Neural progenitor cell (in vitro differentiated cells): ENCODE measurements around the gene TMEM240. TPM values are rescaled to one million over a fixed set of nuclear protein-coding genes. Genes with fewer than 3 reads are reported as not detected.

Experiments
- DNase-seq: peaks from one replicate; pipeline ENCODE4 v3.0.0-alpha.2; 2016; ENCODE audit warnings: low spot score
- H2AFZ ChIP-seq: fragments of 200-600 bp; sonication (generic); replicated peaks from 2 replicates; pipeline ENCODE4 v1.6.1; 2016; ENCODE audit warnings: antibody characterized with exemption
- H3F3A ChIP-seq: fragments of 200-600 bp; sonication (generic); 2 replicates; pipeline ENCODE4 v1.6.1; 2016; ENCODE audit warnings: antibody characterized with exemption, low read depth
- H3K27ac ChIP-seq: fragments of 200-600 bp; sonication (generic); 2 replicates; pipeline ENCODE4 v1.5.1; 2016; ENCODE audit warnings: mild to moderate bottlenecking
- H3K27me3 ChIP-seq: fragments of 200-600 bp; sonication (generic); 2 replicates; pipeline ENCODE4 v1.6.1; 2016; ENCODE audit warnings: mild to moderate bottlenecking, moderate library complexity
- H3K36me3 ChIP-seq: fragments of 200-600 bp; sonication (generic); 2 replicates; pipeline ENCODE4 v1.5.1; 2016
- H3K4me1 ChIP-seq: fragments of 200-600 bp; sonication (generic); 2 replicates; pipeline ENCODE4 v1.6.1; 2016; ENCODE audit warnings: mixed run types
- H3K4me2 ChIP-seq: fragments of 200-600 bp; sonication (generic); 2 replicates; pipeline ENCODE4 v1.6.1; 2016
- H3K4me3 ChIP-seq: fragments of 200-600 bp; sonication (generic); 2 replicates; pipeline ENCODE4 v1.5.1; 2016
- H3K79me2 ChIP-seq: fragments of 200-600 bp; sonication (generic); 2 replicates; pipeline ENCODE4 v1.6.1; 2016; ENCODE audit warnings: low read depth
- H3K9ac ChIP-seq: fragments of 200-600 bp; sonication (generic); 2 replicates; pipeline ENCODE4 v1.6.1; 2016
- H3K9me3 ChIP-seq: fragments of 200-600 bp; sonication (generic); 2 replicates; pipeline ENCODE4 v1.5.1; 2016; ENCODE audit warnings: low read depth
- H4K20me1 ChIP-seq: fragments of 200-600 bp; sonication (generic); 2 replicates; pipeline ENCODE4 v1.6.1; 2016; ENCODE audit warnings: low read depth
- H3K27ac Mint-ChIP-seq: 3 replicates; pipeline ENCODE4 v1.8.0; 2021; ENCODE audit warnings: mixed read lengths
- H3K27me3 Mint-ChIP-seq: 2 replicates; pipeline ENCODE4 v1.8.0; 2022; ENCODE audit warnings: low read depth, mild to moderate bottlenecking, inconsistent platforms, moderate library complexity, mixed read lengths; ENCODE audit not compliant: insufficient read depth
- H3K36me3 Mint-ChIP-seq: 3 replicates; pipeline ENCODE4 v1.8.0; 2021; ENCODE audit warnings: mixed read lengths
- H3K4me1 Mint-ChIP-seq: 3 replicates; pipeline ENCODE4 v1.8.0; 2021; ENCODE audit warnings: mixed read lengths
- H3K4me3 Mint-ChIP-seq: 3 replicates; pipeline ENCODE4 v1.8.0; 2021; ENCODE audit warnings: mild to moderate bottlenecking, moderate library complexity, mixed read lengths
- H3K9me3 Mint-ChIP-seq: 3 replicates; pipeline ENCODE4 v1.8.0; 2020; ENCODE audit warnings: mixed read lengths
- EZH2 ChIP-seq: fragments of 200-600 bp; sonication (generic); IDR thresholded peaks from 2 replicates; pipeline ENCODE4 v1.6.1; 2017; ENCODE audit warnings: antibody characterized with exemption, mild to moderate bottlenecking, moderate library complexity
- EZH2phosphoT487 ChIP-seq: fragments of 200-600 bp; sonication (generic); IDR thresholded peaks from 2 replicates; pipeline ENCODE4 v1.6.1; 2017; ENCODE audit warnings: antibody characterized with exemption
- total RNA-seq: library from RNA; depleted of rRNA; stranded (reverse); fragments of >200 nt; gene quantifications from 2 replicates; pipeline ENCODE4 v1.2.3, GENCODE V29; 2015; ENCODE audit warnings: low replicate concordance
- TF ChIP-seq, protein P1 (sequence below): fragments of 200-600 bp; sonication (generic); IDR thresholded peaks from 2 replicates; pipeline ENCODE4 v1.5.1; 2017; ENCODE audit warnings: antibody characterized with exemption, mild to moderate bottlenecking

Gene TMEM240
- total RNA-seq, 1 donor from 2014 or later: 8.0 TPM

DNA sequence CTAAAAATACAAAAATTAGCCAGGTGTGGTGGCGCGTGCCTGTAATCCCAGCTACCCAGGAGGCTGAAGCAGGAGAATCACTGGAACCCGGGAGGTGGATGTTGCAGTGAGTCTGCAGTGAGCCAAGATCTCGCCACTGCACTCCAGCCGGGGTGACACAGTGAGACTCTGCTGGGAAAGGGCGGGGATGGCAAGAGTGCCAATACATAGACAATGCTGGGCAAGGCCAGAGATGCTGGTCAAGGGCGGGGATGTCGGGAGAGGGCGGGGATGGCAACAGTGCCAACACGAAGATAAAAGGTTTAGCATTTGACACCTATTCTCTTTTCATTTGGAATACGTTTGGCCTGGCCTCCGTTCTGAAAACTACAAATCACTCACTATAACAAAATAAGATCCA is 23.3 kb upstream of the TMEM240 start:
- Histone ChIP-seq H3K79me2 (peaks cover 62% of the 10 kb centered on the region), H3K4me2 (no peak overlapping the region), H3K9ac (no peak overlapping the region), H3K9me3 (no peaks in the 10 kb centered on the region), H4K20me1 (peaks cover 58% of the 10 kb centered on the region), H3K4me3 (no peak overlapping the region), H3K27ac (no peak overlapping the region), H2AFZ (no peak overlapping the region), H3K36me3 (no peaks in the 10 kb centered on the region), H3F3A (peaks cover 3% of the 10 kb centered on the region), H3K27me3 (no peaks in the 10 kb centered on the region), H3K4me1 (no peaks in the 10 kb centered on the region)
- H3K9me3 Mint-ChIP-seq: no peaks in the 10 kb centered on the region
- no peaks in the 10 kb centered on the region for H3K4me1 Mint-ChIP-seq
- H3K27me3 Mint-ChIP-seq: peaks cover 4% of the 10 kb centered on the region
- TF ChIP-seq EZH2 (no peak), EZH2phosphoT487 (no peak)
- TF ChIP-seq, protein P1, sequence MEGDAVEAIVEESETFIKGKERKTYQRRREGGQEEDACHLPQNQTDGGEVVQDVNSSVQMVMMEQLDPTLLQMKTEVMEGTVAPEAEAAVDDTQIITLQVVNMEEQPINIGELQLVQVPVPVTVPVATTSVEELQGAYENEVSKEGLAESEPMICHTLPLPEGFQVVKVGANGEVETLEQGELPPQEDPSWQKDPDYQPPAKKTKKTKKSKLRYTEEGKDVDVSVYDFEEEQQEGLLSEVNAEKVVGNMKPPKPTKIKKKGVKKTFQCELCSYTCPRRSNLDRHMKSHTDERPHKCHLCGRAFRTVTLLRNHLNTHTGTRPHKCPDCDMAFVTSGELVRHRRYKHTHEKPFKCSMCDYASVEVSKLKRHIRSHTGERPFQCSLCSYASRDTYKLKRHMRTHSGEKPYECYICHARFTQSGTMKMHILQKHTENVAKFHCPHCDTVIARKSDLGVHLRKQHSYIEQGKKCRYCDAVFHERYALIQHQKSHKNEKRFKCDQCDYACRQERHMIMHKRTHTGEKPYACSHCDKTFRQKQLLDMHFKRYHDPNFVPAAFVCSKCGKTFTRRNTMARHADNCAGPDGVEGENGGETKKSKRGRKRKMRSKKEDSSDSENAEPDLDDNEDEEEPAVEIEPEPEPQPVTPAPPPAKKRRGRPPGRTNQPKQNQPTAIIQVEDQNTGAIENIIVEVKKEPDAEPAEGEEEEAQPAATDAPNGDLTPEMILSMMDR: no peak
- H3K4me3 Mint-ChIP-seq: no peak overlapping the region
- no peak for DNase-seq
- H3K27ac Mint-ChIP-seq: no peak overlapping the region
- peaks cover 24% of the 10 kb centered on the region for H3K36me3 Mint-ChIP-seq

DNA sequence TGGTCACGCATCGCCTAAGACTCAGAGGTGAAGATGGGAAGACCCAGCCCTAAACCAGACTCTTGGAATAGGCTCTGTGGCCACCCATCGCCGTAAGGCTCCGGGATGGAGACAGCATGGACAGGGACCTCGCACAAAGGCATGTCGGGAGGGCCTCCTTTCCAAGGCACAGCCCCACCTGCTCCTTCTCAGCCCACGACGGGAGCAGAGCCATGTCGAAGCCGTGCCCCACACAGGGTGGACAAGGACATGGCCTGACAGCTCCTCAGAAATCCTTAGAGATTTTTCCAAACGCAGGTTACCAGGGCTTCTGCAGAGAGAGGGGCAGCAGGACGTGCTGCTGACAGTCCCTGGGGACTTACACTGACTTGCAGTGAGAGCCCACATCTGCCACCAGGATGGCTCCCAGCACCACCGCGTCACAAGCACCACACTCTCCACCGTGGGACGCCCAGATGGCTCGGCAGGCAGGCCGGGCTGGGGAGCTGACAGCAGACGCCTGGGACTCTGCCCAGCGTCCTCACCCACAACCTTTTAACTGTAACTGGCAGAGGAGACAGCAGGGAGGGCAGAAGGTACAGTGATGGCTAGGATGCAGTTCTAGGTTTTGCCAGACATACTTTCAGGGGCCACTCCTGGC is 22.3 kb upstream of the TMEM240 start:
- H3K27ac ChIP-seq: no peak overlapping the region
- H3K27ac Mint-ChIP-seq: no peak overlapping the region
- no peaks in the 10 kb centered on the region for H3K9me3 Mint-ChIP-seq
- no peaks in the 10 kb centered on the region for H3K9me3 ChIP-seq
- TF ChIP-seq EZH2 (no peak), EZH2phosphoT487 (no peak)
- TF ChIP-seq, protein P1: no peak
- H3K79me2 ChIP-seq: peaks cover 51% of the 10 kb centered on the region
- H3K4me3 ChIP-seq: no peak overlapping the region
- H3K27me3 Mint-ChIP-seq: peaks cover 5% of the 10 kb centered on the region
- H3K36me3 Mint-ChIP-seq: peaks cover 25% of the 10 kb centered on the region
- no peaks in the 10 kb centered on the region for H3F3A ChIP-seq
- no peaks in the 10 kb centered on the region for H3K36me3 ChIP-seq
- no peak overlapping the region for H2AFZ ChIP-seq
- no peak overlapping the region for H3K4me3 Mint-ChIP-seq
- no peak for DNase-seq
- H3K4me1 Mint-ChIP-seq: no peaks in the 10 kb centered on the region
- H4K20me1 ChIP-seq: peaks cover 48% of the 10 kb centered on the region
- no peaks in the 10 kb centered on the region for H3K4me1 ChIP-seq
- no peak overlapping the region for H3K9ac ChIP-seq
- no peaks in the 10 kb centered on the region for H3K27me3 ChIP-seq
- H3K4me2 ChIP-seq: no peak overlapping the region

DNA sequence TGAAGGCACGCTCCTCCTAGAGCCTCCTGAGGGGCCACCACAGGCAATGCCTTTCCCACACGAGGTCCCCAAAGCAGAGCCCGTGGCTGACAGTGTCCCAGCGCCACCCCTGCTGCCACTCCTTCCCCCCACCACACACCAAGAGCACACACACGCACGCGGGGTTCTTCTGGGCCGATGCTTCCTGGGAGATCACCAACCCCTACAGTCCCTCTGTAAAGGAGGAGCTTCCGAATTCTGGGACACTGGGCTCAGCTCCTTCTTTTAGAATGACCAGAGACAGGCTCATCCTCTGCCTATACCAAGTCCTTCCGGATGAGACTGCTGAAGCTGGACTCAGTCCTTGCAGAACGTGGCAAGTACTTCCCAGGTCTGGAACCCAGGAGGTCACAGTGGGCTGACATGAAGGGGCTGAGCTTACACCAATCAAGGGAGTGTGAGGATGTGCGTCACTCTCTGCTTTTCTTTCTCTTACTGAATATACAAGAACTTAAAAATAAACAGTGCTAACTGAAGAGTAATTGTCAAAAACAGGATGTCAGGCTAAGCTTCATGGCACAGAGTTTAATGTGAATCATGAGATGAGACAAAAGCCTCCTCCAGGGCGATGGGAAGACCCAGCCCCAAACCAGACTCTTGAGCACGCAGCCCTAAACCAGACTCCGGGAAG is 21.5 kb upstream of the TMEM240 start:
- Histone ChIP-seq H3F3A (no peaks in the 10 kb centered on the region), H3K79me2 (peaks cover 44% of the 10 kb centered on the region), H3K9me3 (no peaks in the 10 kb centered on the region), H4K20me1 (peaks cover 41% of the 10 kb centered on the region), H3K27me3 (no peaks in the 10 kb centered on the region), H3K4me2 (no peak overlapping the region), H2AFZ (no peak overlapping the region), H3K27ac (no peak overlapping the region), H3K4me1 (no peaks in the 10 kb centered on the region), H3K9ac (no peak overlapping the region), H3K36me3 (no peaks in the 10 kb centered on the region), H3K4me3 (no peak overlapping the region)
- H3K4me3 Mint-ChIP-seq: no peak overlapping the region
- H3K27me3 Mint-ChIP-seq: peaks cover 2% of the 10 kb centered on the region
- H3K36me3 Mint-ChIP-seq: peaks cover 26% of the 10 kb centered on the region
- TF ChIP-seq EZH2phosphoT487 (no peak), EZH2 (no peak)
- TF ChIP-seq, protein P1: no peak
- no peaks in the 10 kb centered on the region for H3K9me3 Mint-ChIP-seq
- no peaks in the 10 kb centered on the region for H3K4me1 Mint-ChIP-seq
- no peak overlapping the region for H3K27ac Mint-ChIP-seq
- no peak for DNase-seq
